ENCODE results near the gene LRRC73. TPM values are rescaled to one million over a fixed set of nuclear protein-coding genes. Genes with fewer than 3 reads are reported as not detected.

The LRRC73 gene
- total and polyA plus RNA-seq, 9 of the 15 experiments (the other 6 are each of a cell fraction or from before 2014, with no cell fraction given), result 0.07 to 0.55 (median 0.16) TPM; not detected in 3

DNA sequence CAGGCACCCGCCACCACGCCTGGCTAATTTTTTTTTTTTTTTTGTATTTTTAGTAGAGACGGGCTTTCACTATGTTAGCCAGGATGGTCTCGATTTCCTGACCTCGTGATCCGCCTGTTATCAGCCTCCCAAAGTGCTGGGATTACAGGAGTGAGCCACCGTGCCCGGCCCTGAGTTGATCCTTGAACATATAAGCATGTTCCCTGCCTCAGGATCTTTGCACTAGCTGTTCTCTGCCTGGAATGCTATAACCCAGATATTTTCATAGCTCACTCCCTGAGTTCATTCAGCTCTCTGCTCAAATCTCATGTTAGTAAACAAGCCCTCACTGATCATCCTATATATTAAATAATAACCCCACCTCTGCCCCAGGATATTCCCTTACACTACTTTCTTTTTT lies 45.8 kb downstream of the LRRC73 start (continued):
- TF ChIP-seq BCOR (IDR thresholded peaks at IDR 0.05) (peak; percentile 33; the same call in 1 of the 2 replicates), ZC3H4 (CRISPR knock-in tag; IDR thresholded peaks at IDR 0.05; ENCODE audit: borderline replicate concordance) (no peak), PHF20 (IDR thresholded peaks at IDR 0.05; ENCODE audit: partially characterized antibody) (no peak), ZNF511 (CRISPR knock-in tag; IDR thresholded peaks at IDR 0.05) (no peak), SMARCA5 (IDR thresholded peaks at IDR 0.05) (0 out of 2 replicates have a peak, but pooled peaks have one; percentile 44), SUPT5H (IDR thresholded peaks at IDR 0.05) (no peak), SREBF2 (CRISPR knock-in tag; IDR thresholded peaks at IDR 0.05) (no peak), PTRF (tag; IDR thresholded peaks at IDR 0.05) (no peak), ZBTB2 (IDR thresholded peaks at IDR 0.05) (no peak), FOXP1 (CRISPR knock-in tag; IDR thresholded peaks at IDR 0.05) (no peak), VEZF1 (CRISPR knock-in tag; IDR thresholded peaks at IDR 0.05) (no peak), ZBTB1 (CRISPR knock-in tag; IDR thresholded peaks at IDR 0.05; ENCODE audit: borderline replicate concordance, low read depth) (no peak), TCF7L2 (IDR thresholded peaks at IDR 0.05; ENCODE audit: low read depth, low read length) (no peak), ATF2 (CRISPR knock-in tag; IDR thresholded peaks at IDR 0.05) (no peak), RBM34 (IDR thresholded peaks at IDR 0.05; ENCODE audit: borderline replicate concordance, insufficient read depth, low read length) (no peak)
- TF ChIP-seq, protein P1, sequence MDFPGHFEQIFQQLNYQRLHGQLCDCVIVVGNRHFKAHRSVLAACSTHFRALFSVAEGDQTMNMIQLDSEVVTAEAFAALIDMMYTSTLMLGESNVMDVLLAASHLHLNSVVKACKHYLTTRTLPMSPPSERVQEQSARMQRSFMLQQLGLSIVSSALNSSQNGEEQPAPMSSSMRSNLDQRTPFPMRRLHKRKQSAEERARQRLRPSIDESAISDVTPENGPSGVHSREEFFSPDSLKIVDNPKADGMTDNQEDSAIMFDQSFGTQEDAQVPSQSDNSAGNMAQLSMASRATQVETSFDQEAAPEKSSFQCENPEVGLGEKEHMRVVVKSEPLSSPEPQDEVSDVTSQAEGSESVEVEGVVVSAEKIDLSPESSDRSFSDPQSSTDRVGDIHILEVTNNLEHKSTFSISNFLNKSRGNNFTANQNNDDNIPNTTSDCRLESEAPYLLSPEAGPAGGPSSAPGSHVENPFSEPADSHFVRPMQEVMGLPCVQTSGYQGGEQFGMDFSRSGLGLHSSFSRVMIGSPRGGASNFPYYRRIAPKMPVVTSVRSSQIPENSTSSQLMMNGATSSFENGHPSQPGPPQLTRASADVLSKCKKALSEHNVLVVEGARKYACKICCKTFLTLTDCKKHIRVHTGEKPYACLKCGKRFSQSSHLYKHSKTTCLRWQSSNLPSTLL (IDR thresholded peaks at IDR 0.05), result no peak
- TF ChIP-seq, protein P2, sequence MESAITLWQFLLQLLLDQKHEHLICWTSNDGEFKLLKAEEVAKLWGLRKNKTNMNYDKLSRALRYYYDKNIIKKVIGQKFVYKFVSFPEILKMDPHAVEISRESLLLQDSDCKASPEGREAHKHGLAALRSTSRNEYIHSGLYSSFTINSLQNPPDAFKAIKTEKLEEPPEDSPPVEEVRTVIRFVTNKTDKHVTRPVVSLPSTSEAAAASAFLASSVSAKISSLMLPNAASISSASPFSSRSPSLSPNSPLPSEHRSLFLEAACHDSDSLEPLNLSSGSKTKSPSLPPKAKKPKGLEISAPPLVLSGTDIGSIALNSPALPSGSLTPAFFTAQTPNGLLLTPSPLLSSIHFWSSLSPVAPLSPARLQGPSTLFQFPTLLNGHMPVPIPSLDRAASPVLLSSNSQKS (CRISPR knock-in tag; IDR thresholded peaks at IDR 0.05), result no peak

Measured in K562 (cell line).